Endothelial cell of umbilical vein (primary cell): Measurements from ENCODE around the gene SETDB1.

Experiments
- CTCF ChIP-seq, 2 donors: IDR thresholded peaks; 1 replicate in 1 of 2; 2 replicates in 1 of 2; pipeline ENCODE4 v1.5.1; 2011; ENCODE audit warnings: low read length in 2 of 2, mild to moderate bottlenecking in 2 of 2, moderate library complexity in 2 of 2, control low read depth in 1 of 2, inconsistent platforms in 1 of 2, low read depth in 1 of 2; ENCODE audit not compliant: insufficient read depth in 1 of 2; ENCODE audit errors: extremely low read depth in 1 of 2
- EZH2 ChIP-seq: IDR thresholded peaks from 2 replicates; pipeline ENCODE4 v1.6.1; 2012; ENCODE audit warnings: borderline replicate concordance, low read depth, mild to moderate bottlenecking, moderate library complexity, low read length, inconsistent platforms; ENCODE audit not compliant: severe bottlenecking

- TF ChIP-seq EZH2 (no peak), CTCF (IDR thresholded peaks at IDR 0.05; ENCODE audit: extremely low read depth in 1 of 2, insufficient read depth in 1 of 2, low read depth in 1 of 2, low read length in 2 of 2) (no peak)
Observed at GRCh38 chr1:150976879-150977694, 50.9 kb downstream of the SETDB1 start.
